K562 (cell line): Measurements from ENCODE around the gene DEF6. TPM values are rescaled to one million over a fixed set of nuclear protein-coding genes. Genes with fewer than 3 reads are reported as not detected.

ENCODE experiments used
- ATAC-seq: fragments of 200-7000 bp; cut with Tn5 transposase; 3 replicates; pipeline ENCODE4 v1.9.1; 2020; ENCODE audit warnings: moderate library complexity
- BruUV-seq: library from RNA; stranded (reverse); fragments of 400-500 nt; replicated peaks from 2 replicates; lab custom pipeline; 2021; lab: Mats Ljungman, UMichigan
- CTCF ChIA-PET: fragments of 300-600 bp; formaldehyde crosslinking; extraction: SDS; loops from one replicate; lab custom pipeline; 2021; ENCODE audit warnings: low intra/inter-chr PET ratio; lab: Yijun Ruan, JAX
- POLR2A ChIA-PET: fragments of 300-600, 350-650 bp; sonication (Branson Sonifier 250); formaldehyde crosslinking; extraction: SDS; loops from one replicate; lab custom pipeline; 2021; ENCODE audit warnings: antibody characterized with exemption, inconsistent platforms; lab: Yijun Ruan, JAX
- DNase-seq, 4 experiments: peaks; one replicate each; pipeline versions ENCODE4 v3.0.0 to v3.0.0-alpha.2; 2011 to 2018; ENCODE audit warnings: low spot score in 3 of 4, mixed read lengths in 3 of 4; ENCODE audit errors: extremely low read depth in 1 of 4
- FAIRE-seq: peaks from 2 replicates; lab custom pipeline; 2011; peaks lifted over from hg19 to GRCh38; lab: Jason Lieb, UNC
- H2AFZ ChIP-seq: 2 replicates; pipeline ENCODE4 v1.6.0; 2011; ENCODE audit warnings: low read depth, low read length, control low read depth, inconsistent platforms
- H3K27ac ChIP-seq: fragments of 200-600 bp; 3 replicates; pipeline ENCODE4 v1.8.0; 2011; ENCODE audit warnings: low read depth, mild to moderate bottlenecking, control low read depth, inconsistent platforms, low read length, moderate library complexity, mixed read lengths; ENCODE audit errors: extremely low read depth
- H3K27me3 ChIP-seq, 2 experiments: fragments of 300-600 bp in 1 of 2; 2 replicates in 1 of 2; 3 replicates in 1 of 2; pipeline versions ENCODE4 v1.6.0 to v1.8.0; 2011; ENCODE audit warnings: inconsistent platforms in 2 of 2, low read length in 2 of 2, mild to moderate bottlenecking in 1 of 2, mixed read lengths in 1 of 2, moderate library complexity in 1 of 2; ENCODE audit not compliant: control insufficient read depth in 2 of 2, insufficient read depth in 2 of 2
- H3K36me3 ChIP-seq: fragments of 300-600 bp; 3 replicates; pipeline ENCODE4 v1.8.0; 2011; ENCODE audit warnings: mild to moderate bottlenecking, low read length, inconsistent platforms; ENCODE audit not compliant: control insufficient read depth, insufficient read depth
- H3K4me1 ChIP-seq, 2 experiments: fragments of 200-600 bp in 1 of 2; replicated peaks in 1 of 2; 2 replicates in 1 of 2; 3 replicates in 1 of 2; pipeline versions ENCODE4 v1.5.1 to v1.8.0; 2011; ENCODE audit warnings: inconsistent platforms in 2 of 2, low read length in 2 of 2, mild to moderate bottlenecking in 1 of 2, mixed read lengths in 1 of 2, moderate library complexity in 1 of 2; ENCODE audit not compliant: control insufficient read depth in 2 of 2, insufficient read depth in 2 of 2
- H3K4me2 ChIP-seq: 2 replicates; pipeline ENCODE4 v1.6.1; 2011; ENCODE audit warnings: low read length, control low read depth, inconsistent platforms, mixed read lengths; ENCODE audit not compliant: insufficient read depth
- H3K4me3 ChIP-seq: fragments of 200-600 bp; sonication (generic), shearing (Covaris generic); 2 replicates; pipeline ENCODE4 v1.5.1; 2016; ENCODE audit warnings: control low read depth, inconsistent platforms
- H3K79me2 ChIP-seq: fragments of 200-600 bp; 3 replicates; pipeline ENCODE4 v1.8.0; 2011; ENCODE audit warnings: low read length, inconsistent platforms; ENCODE audit not compliant: control insufficient read depth, insufficient read depth
- H3K9ac ChIP-seq, 2 experiments: 2 replicates each; pipeline versions ENCODE4 v1.6.0 to v1.6.1; 2011; ENCODE audit warnings: low read depth in 2 of 2, low read length in 2 of 2, control low read depth in 1 of 2, inconsistent platforms in 1 of 2, mild to moderate bottlenecking in 1 of 2, mixed read lengths in 1 of 2; ENCODE audit not compliant: insufficient read depth in 1 of 2
- H3K9me1 ChIP-seq: one replicate; pipeline ENCODE4 v1.6.0; 2011; ENCODE audit warnings: inconsistent platforms, mild to moderate bottlenecking, low read length, moderate library complexity; ENCODE audit not compliant: control insufficient read depth, insufficient read depth
- H3K9me3 ChIP-seq: replicated peaks from 2 replicates; pipeline ENCODE4 v1.5.1; 2011; ENCODE audit warnings: low read depth, low read length, inconsistent platforms; ENCODE audit not compliant: control insufficient read depth, insufficient read depth
- H4K20me1 ChIP-seq: replicated peaks from 2 replicates; pipeline ENCODE4 v1.6.1; 2011; ENCODE audit warnings: low read length, inconsistent platforms, mixed read lengths; ENCODE audit not compliant: control insufficient read depth, insufficient read depth
- CEBPB ChIP-seq: fragments of 450-650 bp; IDR thresholded peaks from 2 replicates; pipeline ENCODE4 v1.6.1; 2016; ENCODE audit warnings: missing genetic modification characterization, missing compliant biosample characterization
- CEBPG ChIP-seq, 3 experiments: fragments of 200-800 bp in 1 of 3; sonication (Bioruptor generic) in 1 of 3; sonication (generic) in 1 of 3; formaldehyde crosslinking in 1 of 3; IDR thresholded peaks in 2 of 3; conservative IDR thresholded peaks in 1 of 3; 2 replicates each; pipeline versions ENCODE4 v1.6.1 to v1.8.0; 2016 to 2022; ENCODE audit warnings: missing compliant biosample characterization in 2 of 3, missing genetic modification characterization in 2 of 3, mild to moderate bottlenecking in 1 of 3, missing genetic modification reagents in 1 of 3
- PTTG1 ChIP-seq: fragments of 450-650 bp; IDR thresholded peaks from 2 replicates; pipeline ENCODE4 v1.6.1; 2016; ENCODE audit warnings: low read depth, mild to moderate bottlenecking, missing genetic modification characterization, missing compliant biosample characterization
- WGBS: fragments of 100-300 bp; shearing (Covaris generic); methylation state at CpG from one replicate; pipeline ENCODE4 v1.1.6; 2016; ENCODE audit warnings: low coverage, mixed read lengths; ENCODE audit not compliant: insufficient coverage; ENCODE audit errors: missing lambda C conversion rate; 5-methylcytosine and 5-hydroxymethylcytosine counted together
- in situ Hi-C: fragments of 300-500 bp; cut with MboI; formaldehyde crosslinking; loops from 4 replicates; pipeline ENCODE4 v1.15.0; 2018; ENCODE audit warnings: inconsistent platforms, mixed read lengths
- intact Hi-C: fragments of 100-400 bp; cut with micrococcal nuclease; formaldehyde crosslinking; loops from 2 replicates; pipeline ENCODE4 v1.14.2; 2022
- polyA plus RNA-seq, 8 experiments: library from polyadenylated mRNA; depleted of rRNA in 4 of 8; stranded (reverse) in 5 of 8; unstranded in 3 of 8; fragments of >200 nt; fragmentation: Nextera tagmentation in 2 of 8; fragmentation: Illumina TruSeq in 1 of 8; extraction: Ambion mirVana in 2 of 8; extraction: Trizol in 1 of 8; gene quantifications; 2 replicates each; pipeline versions ENCODE4 v1.2.1 to v1.2.3, GENCODE V29; 2011 to 2014; ENCODE audit warnings: inconsistent platforms in 1 of 8, missing spikeins in 1 of 8
- total RNA-seq, 7 experiments: library from RNA; depleted of rRNA in 6 of 7; stranded (reverse); fragments of >200 nt in 6 of 7; fragmentation: Illumina TruSeq in 2 of 7; extraction: Trizol in 2 of 7; gene quantifications; 2 replicates each; pipeline versions ENCODE4 v1.2.1 to v1.2.3, GENCODE V29; 2011 to 2021; ENCODE audit warnings: low replicate concordance in 1 of 7
- TF ChIP-seq, protein P1 (sequence below): sonication (generic); formaldehyde crosslinking; IDR thresholded peaks from 2 replicates; pipeline ENCODE4 v1.8.0; 2022; ENCODE audit warnings: mild to moderate bottlenecking, missing genetic modification reagents
- TF ChIP-seq, protein P2 (sequence below), 2 experiments: IDR thresholded peaks in 1 of 2; conservative IDR thresholded peaks in 1 of 2; 2 replicates each; pipeline ENCODE4 v1.6.1; 2016; ENCODE audit warnings: low read depth in 2 of 2, mild to moderate bottlenecking in 1 of 2, missing compliant biosample characterization in 1 of 2, missing genetic modification characterization in 1 of 2, moderate library complexity in 1 of 2

The DEF6 gene
- total and polyA plus RNA-seq, 9 of the 15 experiments (the other 6 are each of a cell fraction or from before 2014, with no cell fraction given), result 1.3 to 44.6 (median 22.7) TPM

- no peaks in the 10 kb centered on the region for H3K27me3 ChIP-seq
- TF ChIP-seq CEBPG (CRISPR knock-in tag; IDR thresholded peaks at IDR 0.05), result peak; percentile 64
- TF ChIP-seq CEBPG (tag; conservative IDR thresholded peaks at IDR 0.05 in 1 of 2, IDR thresholded peaks at IDR 0.05 in 1 of 2), result peak; percentile 51 to 52; a peak in 2 of 4 replicates
- peak; percentile 88 for TF ChIP-seq CEBPB (tag)
- TF ChIP-seq PTTG1 (tag), result no peak
- TF ChIP-seq, protein P1, sequence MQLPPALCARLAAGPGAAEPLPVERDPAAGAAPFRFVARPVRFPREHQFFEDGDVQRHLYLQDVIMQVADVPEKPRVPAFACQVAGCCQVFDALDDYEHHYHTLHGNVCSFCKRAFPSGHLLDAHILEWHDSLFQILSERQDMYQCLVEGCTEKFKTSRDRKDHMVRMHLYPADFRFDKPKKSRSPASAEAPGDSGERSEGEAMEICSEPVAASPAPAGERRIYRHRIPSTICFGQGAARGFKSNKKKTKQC (CRISPR knock-in tag), result no peak
- TF ChIP-seq, protein P2, sequence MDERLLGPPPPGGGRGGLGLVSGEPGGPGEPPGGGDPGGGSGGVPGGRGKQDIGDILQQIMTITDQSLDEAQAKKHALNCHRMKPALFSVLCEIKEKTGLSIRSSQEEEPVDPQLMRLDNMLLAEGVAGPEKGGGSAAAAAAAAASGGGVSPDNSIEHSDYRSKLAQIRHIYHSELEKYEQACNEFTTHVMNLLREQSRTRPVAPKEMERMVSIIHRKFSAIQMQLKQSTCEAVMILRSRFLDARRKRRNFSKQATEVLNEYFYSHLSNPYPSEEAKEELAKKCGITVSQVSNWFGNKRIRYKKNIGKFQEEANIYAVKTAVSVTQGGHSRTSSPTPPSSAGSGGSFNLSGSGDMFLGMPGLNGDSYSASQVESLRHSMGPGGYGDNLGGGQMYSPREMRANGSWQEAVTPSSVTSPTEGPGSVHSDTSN (CRISPR knock-in tag; IDR thresholded peaks at IDR 0.05; ENCODE audit: low read depth), result no peak
- TF ChIP-seq, protein P2 (tag; conservative IDR thresholded peaks at IDR 0.05; ENCODE audit: low read depth), result no peak
- H3K27ac ChIP-seq, result no peak overlapping the region
- 18% methylated on average over 2 of the region's 2 CpGs for WGBS
- no peaks in the 10 kb centered on the region; a peak in 1 of 5 replicates for H3K4me1 ChIP-seq
- H2AFZ ChIP-seq, result no peak overlapping the region
- ATAC-seq, result no peak
- H4K20me1 ChIP-seq, result no peaks in the 10 kb centered on the region
- no peaks in the 10 kb centered on the region for H3K79me2 ChIP-seq
- DNase-seq, result no peak
- no TSS peak for BruUV-seq
- intact Hi-C loops, result no loop called here
- no peaks in the 10 kb centered on the region for H3K9me3 ChIP-seq
- no peak overlapping the region for H3K4me2 ChIP-seq
- ChIA-PET POLR2A (interaction anchor here (0.7 to 0.9 kb wide), 2 partner anchors 11 to 14 kb away, joined by 3 read pairs; no protein-coding TSS in a partner anchor), CTCF (no interaction called here)
- H3K9ac ChIP-seq, result no peak overlapping the region
- peaks cover 3% of the 10 kb centered on the region; the same call in 2 of the 3 replicates for H3K36me3 ChIP-seq
- no peak for FAIRE-seq
- H3K4me3 ChIP-seq, result no peak overlapping the region
- H3K9me1 ChIP-seq, result no peaks in the 10 kb centered on the region
- in situ Hi-C loops, result no loop called here
These were observed 15.1 kb upstream of the DEF6 start for GRCh38 chr6:35282472-35282871.
